GM12892 (cell line): ENCODE measurements around the gene MVB12B.

ENCODE experiments used
- DNase-seq: peaks from one replicate; pipeline ENCODE4 v3.0.0; 2011; ENCODE audit not compliant: insufficient read length
- FAIRE-seq: peaks from 2 replicates; lab custom pipeline; 2011; peaks lifted over from hg19 to GRCh38; lab: Jason Lieb, UNC
- POLR2A ChIP-seq: IDR thresholded peaks from 2 replicates; pipeline ENCODE4 v1.6.1; 2011; ENCODE audit warnings: low read depth, low read length, control low read depth
- POLR2AphosphoS5 ChIP-seq: IDR thresholded peaks from 2 replicates; pipeline ENCODE4 v1.6.1; 2011; ENCODE audit warnings: low read depth, low read length, control low read depth
- TAF1 ChIP-seq: IDR thresholded peaks from 2 replicates; pipeline ENCODE4 v1.6.1; 2011; ENCODE audit warnings: low read depth, mild to moderate bottlenecking, control low read depth, low read length, borderline replicate concordance

MVB12B gene

GRCh38 chr9:126360073-126360472 is 33.4 kb downstream of the MVB12B start:
- DNase-seq (no peak), FAIRE-seq (no peak)
- no peak for TF ChIP-seq POLR2AphosphoS5
- TF ChIP-seq POLR2A = no peak
- no peak for TF ChIP-seq TAF1

DNA sequence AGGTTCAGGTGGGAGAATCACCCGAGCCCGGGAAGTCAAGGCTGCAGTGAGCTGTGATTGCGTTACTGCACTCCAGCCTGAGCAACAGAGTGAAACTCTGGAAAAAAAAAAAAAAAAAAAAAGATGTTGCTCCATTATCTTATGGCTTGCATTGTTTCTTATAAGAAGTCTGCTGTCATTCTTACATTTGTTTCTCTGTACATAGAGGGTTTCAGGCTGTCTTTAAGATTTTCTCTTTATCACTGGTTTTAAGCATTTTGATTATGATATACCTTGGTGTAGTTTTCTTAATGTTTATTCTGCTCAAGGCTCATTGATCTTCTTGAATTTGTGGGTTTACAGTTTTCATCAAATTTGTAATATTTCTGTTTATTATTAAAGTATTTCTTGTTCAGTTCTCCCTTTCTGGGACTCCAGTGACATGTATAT is 35.2 kb downstream of the MVB12B start:
- no peak for FAIRE-seq

DNA sequence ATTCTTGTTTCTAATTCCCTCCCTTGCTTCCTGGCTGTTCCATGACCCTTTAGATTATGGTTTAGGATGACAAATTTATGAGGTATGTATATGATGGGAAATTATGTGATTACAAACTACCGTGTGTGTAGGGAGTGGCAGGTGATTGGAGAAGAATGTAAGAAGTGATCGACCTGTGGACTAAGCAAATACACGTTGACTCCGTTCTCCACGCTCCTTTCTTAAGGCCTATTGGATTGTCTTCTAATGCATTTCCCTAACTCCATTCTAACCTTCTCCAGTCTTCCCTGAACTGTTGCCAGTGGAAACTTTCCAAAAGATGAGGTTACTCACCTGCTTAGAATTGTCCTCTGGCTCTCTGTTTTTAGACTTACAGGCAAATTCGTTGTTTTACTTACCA is 36.6 kb downstream of the MVB12B start:
- no peak for TF ChIP-seq TAF1
- TF ChIP-seq POLR2AphosphoS5 = no peak
- no peak for TF ChIP-seq POLR2A
- FAIRE-seq (no peak), DNase-seq (no peak)

More for the DNA sequence above, 35.2 kb downstream of the MVB12B start:
- DNase-seq = no peak
- TF ChIP-seq POLR2A (no peak), POLR2AphosphoS5 (no peak), TAF1 (no peak)

DNA sequence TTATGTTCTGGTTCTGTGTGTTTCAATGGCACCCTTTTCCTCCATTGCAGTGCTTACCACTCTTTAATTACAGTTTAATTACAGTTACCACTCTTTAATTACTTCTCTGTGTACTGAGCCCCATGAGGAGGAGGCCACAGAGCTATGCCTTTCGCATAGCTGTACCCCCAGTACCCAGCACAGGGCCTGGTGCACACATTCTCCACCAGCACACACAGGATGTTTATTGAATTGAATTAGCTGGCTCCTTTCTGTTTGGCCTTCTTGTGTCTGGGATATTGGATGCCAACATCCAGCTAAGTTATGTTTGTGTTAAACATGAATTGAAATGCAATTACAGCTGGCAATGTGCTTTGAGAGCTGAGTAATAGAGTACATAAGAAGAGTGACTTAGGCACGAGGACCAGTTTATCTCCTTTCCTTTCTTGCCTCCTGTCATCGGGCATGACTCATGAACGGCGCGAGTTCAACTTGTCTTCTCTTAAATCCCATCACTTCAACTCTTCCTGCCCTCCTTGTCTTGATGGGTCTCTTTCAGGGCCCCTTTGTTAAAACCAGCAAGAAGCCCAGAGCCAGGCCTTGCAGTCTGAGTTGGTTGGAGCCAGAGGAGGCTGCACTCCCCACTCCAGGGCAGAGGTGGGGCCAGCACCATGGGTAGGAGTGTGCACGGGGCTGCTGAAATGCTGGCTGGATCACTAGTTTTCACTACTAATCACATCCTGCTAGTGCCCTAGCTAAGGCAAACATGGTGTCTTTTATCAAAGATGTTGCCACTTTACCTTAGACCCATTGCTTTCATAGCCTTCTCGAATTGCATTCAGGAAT is 37.4 kb downstream of the MVB12B start:
- FAIRE-seq = no peak
- TF ChIP-seq POLR2A (no peak), TAF1 (no peak), POLR2AphosphoS5 (no peak)
- no peak for DNase-seq

GRCh38 chr9:126365780-126366179 is 39.2 kb downstream of the MVB12B start:
- DNase-seq = no peak
- TF ChIP-seq POLR2AphosphoS5 (no peak), TAF1 (no peak), POLR2A (no peak)
- FAIRE-seq = no peak

DNA sequence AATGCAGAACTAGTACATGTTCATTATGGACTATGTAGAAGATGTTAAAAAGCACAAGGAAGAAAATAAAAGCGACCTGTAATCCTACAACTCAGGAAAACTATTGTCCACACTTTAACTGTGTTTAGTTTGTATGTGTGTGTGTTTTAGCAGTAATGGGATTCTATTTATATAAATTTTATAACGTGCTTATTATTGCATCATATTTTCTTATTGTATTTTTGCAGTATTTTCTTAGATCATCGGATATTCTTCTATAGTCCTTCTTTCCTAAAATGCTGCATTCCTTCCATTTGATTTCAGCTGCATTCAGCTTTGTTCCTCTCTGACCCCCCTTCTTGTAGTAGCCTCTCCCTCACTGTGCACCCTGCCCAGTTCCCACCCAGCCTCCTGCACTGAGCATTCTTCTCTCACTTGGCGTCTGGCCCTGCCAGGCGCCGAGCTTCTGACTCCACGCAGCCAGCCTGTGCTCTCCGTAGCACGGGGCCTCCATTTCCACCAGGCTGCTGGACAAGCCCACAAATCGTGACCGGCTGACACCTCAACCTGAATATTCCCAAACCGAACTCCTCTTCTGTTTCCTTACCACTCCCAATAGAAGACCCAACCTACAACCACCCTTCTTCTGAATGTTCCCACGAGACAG is 39.9 kb downstream of the MVB12B start:
- DNase-seq (no peak), FAIRE-seq (no peak)
- no peak for TF ChIP-seq TAF1
- TF ChIP-seq POLR2AphosphoS5 = no peak
- TF ChIP-seq POLR2A = no peak

GRCh38 chr9:126367139-126367538 is 40.5 kb downstream of the MVB12B start:
- DNase-seq (no peak), FAIRE-seq (no peak)
- TF ChIP-seq POLR2AphosphoS5 (no peak), TAF1 (no peak)

- TF ChIP-seq POLR2AphosphoS5 (no peak), POLR2A (no peak), TAF1 (no peak)
- FAIRE-seq (no peak), DNase-seq (no peak)
Observed at GRCh38 chr9:126367616-126368015, 41.0 kb downstream of the MVB12B start.

- FAIRE-seq = no peak
- no peak for TF ChIP-seq POLR2AphosphoS5
- TF ChIP-seq TAF1 = no peak
- TF ChIP-seq POLR2A = no peak
- no peak for DNase-seq
Observed at GRCh38 chr9:126368020-126368419, 41.4 kb downstream of the MVB12B start.

- FAIRE-seq = no peak
Observed at GRCh38 chr9:126371007-126371870, 44.6 kb downstream of the MVB12B start.

DNA sequence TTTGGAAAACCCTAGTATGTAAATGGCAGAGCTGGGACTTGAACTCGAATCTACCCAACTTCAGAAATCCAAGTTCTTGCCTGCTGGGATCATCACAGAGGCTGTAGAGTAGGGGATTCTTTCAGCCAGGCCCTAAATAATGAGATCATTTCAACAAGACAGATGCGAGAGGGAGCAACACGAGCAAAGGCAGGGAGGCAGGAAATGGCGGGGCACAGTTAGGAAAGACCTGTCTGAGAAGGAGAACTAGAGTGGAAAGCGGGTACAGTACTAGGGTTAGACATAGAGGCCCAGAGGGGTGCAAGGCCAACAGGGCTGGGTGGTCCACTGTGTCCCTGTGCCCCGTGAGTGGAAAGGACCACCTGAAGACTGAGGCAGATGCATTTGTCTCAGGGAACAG is 46.1 kb downstream of the MVB12B start:
- FAIRE-seq (no peak), DNase-seq (no peak)
- no peak for TF ChIP-seq POLR2A
- no peak for TF ChIP-seq POLR2AphosphoS5
- no peak for TF ChIP-seq TAF1

More at GRCh38 chr9:126371007-126371870, 44.6 kb downstream of the MVB12B start:
- TF ChIP-seq TAF1 (no peak), POLR2AphosphoS5 (no peak), POLR2A (no peak)
- no peak for DNase-seq
